Astrocyte of the cerebellum (primary cell): ENCODE measurements around the gene RALGPS1.

Source experiments
- DNase-seq: peaks from one replicate; pipeline ENCODE4 v3.0.0-alpha.2; 2011; ENCODE audit warnings: low read depth
- H3K4me3 ChIP-seq: 2 replicates; pipeline ENCODE4 v1.5.1; 2011; ENCODE audit warnings: mild to moderate bottlenecking, low read depth, low read length, moderate library complexity
- CTCF ChIP-seq: IDR thresholded peaks from 2 replicates; pipeline ENCODE4 v1.5.1; 2012; ENCODE audit warnings: low read length, low read depth, moderate library complexity, mild to moderate bottlenecking; ENCODE audit errors: missing control alignments
- in situ Hi-C: cut with HindIII; loops from 2 replicates; pipeline ENCODE4 v1.10.0; 2017; ENCODE audit warnings: low sequenced_read_pairs

RALGPS1 gene

GRCh38 chr9:127106466-127106855, 191.9 kb downstream of the RALGPS1 start:
- in situ Hi-C loops = no loop called here
- no peak overlapping the region for H3K4me3 ChIP-seq
- no peak for TF ChIP-seq CTCF
- DNase-seq = no peak

GRCh38 chr9:127107171-127107928, 192.8 kb downstream of the RALGPS1 start:
- H3K4me3 ChIP-seq = no peak overlapping the region
- no peak for DNase-seq
- no peak for TF ChIP-seq CTCF
- in situ Hi-C loops = no loop called here

- no peak for DNase-seq
- no peak overlapping the region for H3K4me3 ChIP-seq
- in situ Hi-C loops = no loop called here
- no peak for TF ChIP-seq CTCF
Measured at GRCh38 chr9:127107929-127108876, 193.6 kb downstream of the RALGPS1 start.

GRCh38 chr9:127109212-127109711, 194.7 kb downstream of the RALGPS1 start:
- no peak for DNase-seq
- H3K4me3 ChIP-seq = no peak overlapping the region
- no peak for TF ChIP-seq CTCF
- in situ Hi-C loops = no loop called here

- no peak for DNase-seq
- H3K4me3 ChIP-seq = no peak overlapping the region
- TF ChIP-seq CTCF = no peak
- in situ Hi-C loops = no loop called here
Measured at GRCh38 chr9:127112056-127112455, 197.5 kb downstream of the RALGPS1 start.

- no peak overlapping the region for H3K4me3 ChIP-seq
- TF ChIP-seq CTCF = no peak
- in situ Hi-C loops = no loop called here
- DNase-seq = no peak
Measured at GRCh38 chr9:127112735-127113161, 198.2 kb downstream of the RALGPS1 start.
